ENCODE measurements around the gene WDR45B. TPM values are rescaled to one million over a fixed set of nuclear protein-coding genes. Genes with fewer than 3 reads are reported as not detected.

The WDR45B gene
- total and polyA plus RNA-seq, 2 experiments from 2014 or later = 82.6 to 112 TPM

DNA sequence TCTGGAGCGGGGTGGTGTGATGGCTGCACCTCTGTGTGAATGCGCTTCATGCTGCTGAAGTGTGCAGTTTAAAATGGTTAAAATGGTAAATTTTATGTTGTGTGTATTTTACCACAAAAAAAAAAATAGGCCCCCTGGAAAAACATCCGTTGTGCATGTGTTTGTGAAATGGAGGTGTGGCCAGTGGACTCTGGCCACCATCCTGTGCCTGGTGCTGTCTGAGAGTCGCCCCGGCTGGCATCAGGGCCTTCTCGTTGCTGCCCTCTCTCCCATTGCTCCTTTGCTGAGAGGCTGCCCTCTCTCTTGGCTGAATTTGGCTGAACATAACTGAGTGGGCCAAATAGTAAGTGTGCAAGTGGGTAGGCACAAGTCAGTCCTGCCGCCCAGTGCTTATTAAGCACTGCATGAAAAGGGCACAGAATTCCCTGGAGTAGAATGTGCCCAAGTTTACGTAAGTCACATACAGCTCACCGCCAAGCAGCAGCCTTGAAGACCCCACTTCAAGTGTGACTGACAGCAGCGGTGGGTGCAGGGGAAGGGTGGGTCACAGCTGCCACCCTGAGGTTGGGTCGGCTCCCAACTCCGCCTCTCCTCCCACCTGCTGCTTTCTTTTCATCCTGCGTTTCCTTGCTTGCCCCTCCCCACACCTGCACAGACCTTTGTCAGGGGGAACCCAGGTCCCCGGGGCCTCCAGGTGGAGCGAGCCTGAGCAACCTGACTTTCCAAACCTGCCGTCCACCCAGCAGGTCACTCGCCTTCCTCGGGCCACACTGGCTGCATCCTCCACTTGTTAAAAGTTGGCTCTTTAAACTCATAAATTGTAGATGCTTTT is 81.9 kb downstream of the WDR45B start:
- no peak for DNase-seq (ENCODE audit: low spot score)
- WGBS (ENCODE audit: low lambda C conversion rate, missing lambda C conversion rate) = 85% methylated on average over 18 of the region's 18 CpGs
- Histone ChIP-seq H4K20me1 (ENCODE audit: insufficient read depth, poor library complexity, severe bottlenecking) (peaks cover 37% of the 10 kb centered on the region), H2AFZ (no peak overlapping the region), H3K27me3 (no peaks in the 10 kb centered on the region), H3K4me1 (ENCODE audit: insufficient read depth) (peaks cover 35% of the 10 kb centered on the region), H3K4me3 (no peak overlapping the region), H3K4me2 (no peak overlapping the region), H3K79me2 (peaks cover 93% of the 10 kb centered on the region), H3K27ac (no peak overlapping the region), H3K9me2 (replicated peaks; ENCODE audit: insufficient read depth) (no peaks in the 10 kb centered on the region), H3K9me3 (ENCODE audit: low read depth) (no peaks in the 10 kb centered on the region), H3K36me3 (replicated peaks; ENCODE audit: insufficient read depth, low read depth) (no peaks in the 10 kb centered on the region)
- TF ChIP-seq EZH2phosphoT487 (IDR thresholded peaks at IDR 0.05; ENCODE audit: low read depth, severe bottlenecking, unreplicated experiment) (no peak), EZH2 (IDR thresholded peaks at IDR 0.05; ENCODE audit: borderline replicate concordance) (no peak)
- TF ChIP-seq, protein P1, sequence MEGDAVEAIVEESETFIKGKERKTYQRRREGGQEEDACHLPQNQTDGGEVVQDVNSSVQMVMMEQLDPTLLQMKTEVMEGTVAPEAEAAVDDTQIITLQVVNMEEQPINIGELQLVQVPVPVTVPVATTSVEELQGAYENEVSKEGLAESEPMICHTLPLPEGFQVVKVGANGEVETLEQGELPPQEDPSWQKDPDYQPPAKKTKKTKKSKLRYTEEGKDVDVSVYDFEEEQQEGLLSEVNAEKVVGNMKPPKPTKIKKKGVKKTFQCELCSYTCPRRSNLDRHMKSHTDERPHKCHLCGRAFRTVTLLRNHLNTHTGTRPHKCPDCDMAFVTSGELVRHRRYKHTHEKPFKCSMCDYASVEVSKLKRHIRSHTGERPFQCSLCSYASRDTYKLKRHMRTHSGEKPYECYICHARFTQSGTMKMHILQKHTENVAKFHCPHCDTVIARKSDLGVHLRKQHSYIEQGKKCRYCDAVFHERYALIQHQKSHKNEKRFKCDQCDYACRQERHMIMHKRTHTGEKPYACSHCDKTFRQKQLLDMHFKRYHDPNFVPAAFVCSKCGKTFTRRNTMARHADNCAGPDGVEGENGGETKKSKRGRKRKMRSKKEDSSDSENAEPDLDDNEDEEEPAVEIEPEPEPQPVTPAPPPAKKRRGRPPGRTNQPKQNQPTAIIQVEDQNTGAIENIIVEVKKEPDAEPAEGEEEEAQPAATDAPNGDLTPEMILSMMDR (IDR thresholded peaks at IDR 0.05; ENCODE audit: poor library complexity) = no peak

DNA sequence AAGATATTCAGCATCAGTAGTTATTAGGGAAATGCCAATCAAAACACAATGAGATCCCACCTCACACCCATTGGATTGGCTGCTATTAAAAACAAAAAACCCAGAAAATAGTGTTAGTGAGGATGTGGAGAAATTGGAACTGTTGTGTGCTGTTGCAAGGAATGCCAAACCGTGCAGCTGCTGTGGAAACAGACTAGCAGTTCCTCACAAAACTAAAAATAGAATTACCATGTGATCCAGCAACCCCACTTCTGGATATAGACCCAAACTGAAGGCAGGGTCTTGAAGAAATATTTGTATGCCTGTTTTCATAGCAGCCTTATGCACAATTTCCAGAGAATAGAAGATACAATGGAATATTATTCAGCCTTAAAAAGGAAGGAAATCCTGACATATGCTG is 82.7 kb downstream of the WDR45B start:
- no peaks in the 10 kb centered on the region for H3K9me2 ChIP-seq (replicated peaks; ENCODE audit: insufficient read depth)
- H3K27me3 ChIP-seq = no peaks in the 10 kb centered on the region
- no peak overlapping the region for H3K4me2 ChIP-seq
- H3K4me3 ChIP-seq = no peak overlapping the region
- WGBS (ENCODE audit: low lambda C conversion rate, missing lambda C conversion rate) = 83% methylated on average over 1 of the region's 1 CpG
- no peaks in the 10 kb centered on the region for H3K36me3 ChIP-seq (replicated peaks; ENCODE audit: insufficient read depth, low read depth)
- H4K20me1 ChIP-seq (ENCODE audit: insufficient read depth, poor library complexity, severe bottlenecking) = peaks cover 45% of the 10 kb centered on the region
- no peak for DNase-seq (ENCODE audit: low spot score)
- TF ChIP-seq EZH2phosphoT487 (IDR thresholded peaks at IDR 0.05; ENCODE audit: low read depth, severe bottlenecking, unreplicated experiment) = no peak
- TF ChIP-seq EZH2 (IDR thresholded peaks at IDR 0.05; ENCODE audit: borderline replicate concordance) = no peak
- TF ChIP-seq, protein P1 (IDR thresholded peaks at IDR 0.05; ENCODE audit: poor library complexity) = no peak
- no peak overlapping the region for H3K27ac ChIP-seq
- H3K4me1 ChIP-seq (ENCODE audit: insufficient read depth) = peaks cover 35% of the 10 kb centered on the region
- no peak overlapping the region for H2AFZ ChIP-seq
- peaks cover 93% of the 10 kb centered on the region for H3K79me2 ChIP-seq
- H3K9me3 ChIP-seq (ENCODE audit: low read depth) = no peaks in the 10 kb centered on the region

Small RNA genes lying within 50 kb of the gene (microRNA-seq; reads per million reads assigned to microRNA genes)
- gene MIR4525 = 2.2 reads per million

Small RNA genes lying within 50 kb of the gene (small RNA-seq; reads per million reads assigned to genes)
- gene MIR4525 = not detected

Other genes with a start within 250 kb of the WDR45B start
- 27.7 and 32.6 TPM in 2 replicates for gene HEXD, start 230.1 kb downstream of the WDR45B start, total RNA-seq
- 46.0 and 58.0 TPM in 2 replicates for gene HEXD, start 230.1 kb downstream of the WDR45B start, polyA plus RNA-seq
- gene OGFOD3, start 229.9 kb downstream of the WDR45B start, total RNA-seq = 30.5 and 33.4 TPM in 2 replicates
- gene OGFOD3, start 229.9 kb downstream of the WDR45B start, polyA plus RNA-seq = 25.4 and 25.7 TPM in 2 replicates
- gene CYBC1, start 197.7 kb downstream of the WDR45B start, total RNA-seq = 61.9 and 64.6 TPM in 2 replicates
- 76.6 and 81.6 TPM in 2 replicates for gene CYBC1, start 197.7 kb downstream of the WDR45B start, polyA plus RNA-seq
- 43.9 and 54.9 TPM in 2 replicates for gene NARF, start 189.7 kb downstream of the WDR45B start, total RNA-seq
- 91.8 and 96.2 TPM in 2 replicates for gene NARF, start 189.7 kb downstream of the WDR45B start, polyA plus RNA-seq
- 30.2 and 40.9 TPM in 2 replicates for gene FOXK2, start 128.7 kb downstream of the WDR45B start, total RNA-seq
- gene FOXK2, start 128.7 kb downstream of the WDR45B start, polyA plus RNA-seq = 29.5 and 37.7 TPM in 2 replicates
- gene RAB40B, start 50.3 kb upstream of the WDR45B start, total RNA-seq = 20.0 and 22.2 TPM in 2 replicates
- gene RAB40B, start 50.3 kb upstream of the WDR45B start, polyA plus RNA-seq = 22.2 and 27.8 TPM in 2 replicates
- gene FN3KRP, start 68.3 kb upstream of the WDR45B start, total RNA-seq = 17.0 and 18.7 TPM in 2 replicates
- 24.0 and 27.4 TPM in 2 replicates for gene FN3KRP, start 68.3 kb upstream of the WDR45B start, polyA plus RNA-seq
- 4.0 and 17.3 TPM in 2 replicates for gene FN3K, start 87.2 kb upstream of the WDR45B start, total RNA-seq
- gene FN3K, start 87.2 kb upstream of the WDR45B start, polyA plus RNA-seq = 12.8 and 13.7 TPM in 2 replicates
- 24.5 and 34.4 TPM in 2 replicates for gene TBCD, start 103.6 kb upstream of the WDR45B start, total RNA-seq
- gene TBCD, start 103.6 kb upstream of the WDR45B start, polyA plus RNA-seq = 41.5 and 42.3 TPM in 2 replicates
- gene ZNF750, start 191.6 kb upstream of the WDR45B start, total RNA-seq = 0.12 and 0.27 TPM in 2 replicates
- 0.49 and 2.1 TPM in 2 replicates for gene ZNF750, start 191.6 kb upstream of the WDR45B start, polyA plus RNA-seq

All from hepatocyte (in vitro differentiated cells).